ENCODE measurements around the gene ZFP82. TPM values are rescaled to one million over a fixed set of nuclear protein-coding genes. Genes with fewer than 3 reads are reported as not detected.
A peak's percentile ranks its signal among the peaks of the same experiment; 100 is the strongest.

ZFP82 gene
- polyA plus RNA-seq, 1 donor (not counting 4 experiments of a cell fraction or from before 2014, with no cell fraction given): 3.2 TPM

- Histone ChIP-seq H3K4me2 (ENCODE audit: control insufficient read depth, extremely low read depth, insufficient read depth, low read depth, low read length) (peak overlapping the region; percentile 72), H3K9ac (ENCODE audit: control insufficient read depth, extremely low read depth, insufficient read depth, low read length) (peak overlapping the region; percentile 72), H3K27ac (ENCODE audit: control insufficient read depth, insufficient read depth, low read length) (peak overlapping the region; percentile 49), H3K27me3 (ENCODE audit: control insufficient read depth, extremely low read depth, insufficient read depth, low read length) (peaks cover 7% of the 10 kb centered on the region), H3K4me1 (ENCODE audit: control insufficient read depth, extremely low read depth, insufficient read depth, low read length) (peaks cover 8% of the 10 kb centered on the region), H3K36me3 (ENCODE audit: control insufficient read depth in 2 of 2, extremely low read depth in 1 of 2, insufficient read depth in 2 of 2, low read length in 2 of 2) (no peaks in the 10 kb centered on the region), H2AFZ (ENCODE audit: control insufficient read depth, low read length) (peak overlapping the region; percentile 91), H3K4me3 (ENCODE audit: control insufficient read depth in 2 of 3, extremely low read depth in 1 of 3, insufficient read depth in 2 of 3, low read depth in 1 of 3, low read length in 3 of 3) (peak overlapping the region; percentile 52 to 79 (median 68)), H3K79me2 (ENCODE audit: control insufficient read depth, insufficient read depth, low read length) (peaks cover 13% of the 10 kb centered on the region), H4K20me1 (ENCODE audit: control insufficient read depth, extremely low read depth, insufficient read depth, low read length) (no peaks in the 10 kb centered on the region), H3K9me1 (ENCODE audit: control insufficient read depth, extremely low read depth, insufficient read depth, low read length) (no peaks in the 10 kb centered on the region), H3K9me3 (ENCODE audit: control insufficient read depth, low read depth, low read length) (peaks cover 7% of the 10 kb centered on the region)
- dilution Hi-C loops (cut with MboI; ENCODE audit: extremely low pct_ligation_motif_present, low sequenced_read_pairs): no loop called here
- TF ChIP-seq CTCF (optimal IDR thresholded peaks at IDR 0.05 in 1 of 3, IDR thresholded peaks at IDR 0.05 in 1 of 3, conservative IDR thresholded peaks at IDR 0.05 in 1 of 3; ENCODE audit: extremely low read depth in 1 of 3, insufficient read depth in 2 of 3, low read length in 3 of 3): no peak
- no peak for TF ChIP-seq EZH2 (IDR thresholded peaks at IDR 0.05; ENCODE audit: low read length)
- no peak for FAIRE-seq
- DNase-seq (ENCODE audit: low read depth, low spot score): no peak
Observed at GRCh38 chr19:36417752-36418286, 625 bp downstream of the ZFP82 start.

DNA sequence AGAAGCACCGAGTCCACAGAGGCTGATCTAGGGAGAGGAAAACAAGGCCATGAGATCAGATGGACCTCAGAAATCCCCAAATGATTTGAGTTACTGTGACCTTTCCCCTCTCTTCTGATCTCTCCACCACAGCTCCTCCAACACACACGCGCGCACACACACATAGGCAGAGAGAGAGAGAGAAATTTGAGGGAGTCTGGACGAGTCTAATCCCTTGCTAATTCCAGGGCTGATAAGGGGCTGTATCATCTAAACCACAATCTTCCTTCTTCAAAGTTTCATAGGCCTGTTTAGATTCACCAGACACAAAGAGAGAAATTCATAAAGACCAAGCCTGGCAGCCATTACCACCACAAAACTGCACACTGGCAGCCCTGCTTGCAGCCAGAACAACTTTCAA lies 8.6 kb downstream of the ZFP82 start:
- Histone ChIP-seq H3K27me3 (ENCODE audit: control insufficient read depth, extremely low read depth, insufficient read depth, low read length) (no peaks in the 10 kb centered on the region), H3K9me1 (ENCODE audit: control insufficient read depth, extremely low read depth, insufficient read depth, low read length) (no peaks in the 10 kb centered on the region), H3K27ac (ENCODE audit: control insufficient read depth, insufficient read depth, low read length) (no peak overlapping the region), H4K20me1 (ENCODE audit: control insufficient read depth, extremely low read depth, insufficient read depth, low read length) (no peaks in the 10 kb centered on the region), H3K4me1 (ENCODE audit: control insufficient read depth, extremely low read depth, insufficient read depth, low read length) (no peaks in the 10 kb centered on the region), H3K79me2 (ENCODE audit: control insufficient read depth, insufficient read depth, low read length) (no peaks in the 10 kb centered on the region), H3K9me3 (ENCODE audit: control insufficient read depth, low read depth, low read length) (no peaks in the 10 kb centered on the region), H3K4me3 (ENCODE audit: control insufficient read depth in 2 of 3, extremely low read depth in 1 of 3, insufficient read depth in 2 of 3, low read depth in 1 of 3, low read length in 3 of 3) (no peak overlapping the region), H3K9ac (ENCODE audit: control insufficient read depth, extremely low read depth, insufficient read depth, low read length) (no peak overlapping the region), H3K36me3 (ENCODE audit: control insufficient read depth in 2 of 2, extremely low read depth in 1 of 2, insufficient read depth in 2 of 2, low read length in 2 of 2) (peaks cover 0 to 10% of the 10 kb centered on the region in 2 experiments), H3K4me2 (ENCODE audit: control insufficient read depth, extremely low read depth, insufficient read depth, low read depth, low read length) (no peak overlapping the region), H2AFZ (ENCODE audit: control insufficient read depth, low read length) (no peak overlapping the region)
- DNase-seq (ENCODE audit: low read depth, low spot score) (no peak), FAIRE-seq (no peak)
- dilution Hi-C loops (cut with MboI; ENCODE audit: extremely low pct_ligation_motif_present, low sequenced_read_pairs): no loop called here
- TF ChIP-seq CTCF (optimal IDR thresholded peaks at IDR 0.05 in 1 of 3, IDR thresholded peaks at IDR 0.05 in 1 of 3, conservative IDR thresholded peaks at IDR 0.05 in 1 of 3; ENCODE audit: extremely low read depth in 1 of 3, insufficient read depth in 2 of 3, low read length in 3 of 3) (no peak), EZH2 (IDR thresholded peaks at IDR 0.05; ENCODE audit: low read length) (no peak)
